Mammary epithelial cell (primary cell): ENCODE results near the gene ERCC1.

ENCODE experiments used
- CTCF ChIP-seq, 2 donors: IDR thresholded peaks in 1 of 2; conservative IDR thresholded peaks in 1 of 2; 2 replicates each; pipeline ENCODE4 v1.5.1; 2011 to 2012; ENCODE audit warnings: inconsistent platforms in 2 of 2, low read length in 2 of 2, mild to moderate bottlenecking in 2 of 2, control low read depth in 1 of 2, low read depth in 1 of 2; ENCODE audit not compliant: insufficient read depth in 1 of 2; ENCODE audit errors: extremely low read depth in 1 of 2
- EZH2 ChIP-seq: IDR thresholded peaks from 2 replicates; pipeline ENCODE4 v1.6.1; 2012; ENCODE audit warnings: low read length, inconsistent platforms, borderline replicate concordance

- TF ChIP-seq CTCF (conservative IDR thresholded peaks at IDR 0.05 in 1 of 2, IDR thresholded peaks at IDR 0.05 in 1 of 2; ENCODE audit: extremely low read depth in 1 of 2, insufficient read depth in 1 of 2, low read depth in 1 of 2, low read length in 2 of 2), result no peak
- TF ChIP-seq EZH2, result no peak
Observed at GRCh38 chr19:45472563-45473366, 49.0 kb upstream of the ERCC1 start.
